IPS-NIHi11 (cell line): Measurements from ENCODE around the gene GNG7.
"Not testable (repeated sequence)": the region's sequence is repeated elsewhere in the genome, so short reads cannot be mapped to it uniquely, and the experiment has no call there.

Source experiments
- DNase-seq: peaks from one replicate; pipeline ENCODE4 v3.0.0; 2012; ENCODE audit warnings: mixed read lengths, low spot score

The GNG7 gene

GRCh38 chr19:2463694-2464093 is 238.8 kb downstream of the GNG7 start:
- DNase-seq: not testable (repeated sequence)

GRCh38 chr19:2462635-2463421 is 239.7 kb downstream of the GNG7 start:
- peak; percentile 84 for DNase-seq

- DNase-seq: peak; percentile 82
Measured at GRCh38 chr19:2461751-2462634, 240.5 kb downstream of the GNG7 start.
